Stimulated activated CD4-positive, alpha-beta T cell treated with anti-CD3 and anti-CD28 coated beads, Interleukin-12 subunit alpha, Interleukin-12 subunit beta, amount 100 ng/mL, for 24 hours (primary cell): ENCODE results near the gene MMP17.

ENCODE experiments used
- DNase-seq, 2 experiments: peaks; one replicate each; pipeline ENCODE4 v3.0.0-alpha.2; 2020; ENCODE audit warnings: low read depth in 2 of 2

Gene MMP17

DNA sequence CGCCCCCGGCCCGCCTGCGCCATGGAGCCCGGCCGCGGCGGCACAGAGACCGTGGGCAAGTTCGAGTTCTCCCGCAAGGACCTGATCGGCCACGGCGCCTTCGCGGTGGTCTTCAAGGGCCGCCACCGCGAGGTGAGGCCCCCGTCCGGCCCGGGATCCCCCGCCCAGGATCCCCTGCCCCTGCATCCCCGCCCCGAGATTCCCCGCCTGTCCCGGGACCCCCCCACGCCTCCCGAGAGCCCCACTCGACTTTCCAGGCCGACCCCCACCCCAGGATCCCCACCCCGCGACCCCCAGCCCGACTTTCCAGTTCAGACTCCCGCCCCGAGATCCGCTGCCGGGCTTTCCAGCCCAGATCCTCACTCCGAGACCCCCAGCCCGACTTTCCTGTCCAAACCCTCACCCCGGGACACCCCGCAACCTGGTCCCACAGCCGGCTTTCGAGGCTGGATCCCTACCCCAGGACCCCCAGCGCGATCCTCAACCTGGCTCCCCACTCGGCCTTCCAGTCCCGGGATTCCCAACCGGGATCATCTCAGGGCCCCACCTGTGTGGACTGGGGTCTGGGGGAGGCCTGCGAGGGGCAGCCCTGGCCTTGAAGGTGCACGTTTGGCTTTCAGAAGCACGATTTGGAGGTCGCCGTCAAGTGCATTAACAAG lies 66.9 kb downstream of the MMP17 start:
- no peak for DNase-seq

DNA sequence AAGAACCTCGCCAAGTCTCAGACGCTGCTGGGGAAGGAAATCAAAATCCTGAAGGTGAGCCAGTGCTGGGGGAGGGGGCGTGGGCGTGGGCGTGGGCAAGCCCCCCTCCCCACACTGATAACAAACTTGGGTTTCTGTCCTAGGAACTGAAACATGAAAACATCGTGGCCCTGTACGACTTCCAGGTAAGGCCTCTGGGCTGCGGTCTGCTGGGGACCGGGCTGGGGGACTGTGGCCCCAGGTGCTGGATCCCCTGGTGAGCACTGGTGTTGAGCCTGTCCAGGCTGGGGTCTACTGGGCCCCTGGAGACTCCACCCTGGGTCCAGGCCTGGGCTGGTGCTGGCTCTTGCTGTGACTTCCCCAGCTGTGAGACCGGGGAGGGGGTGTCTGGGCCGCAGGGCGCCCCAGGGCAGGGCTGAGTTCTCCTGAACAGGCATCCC lies 67.5 kb downstream of the MMP17 start:
- no peak for DNase-seq

GRCh38 chr12:131896080-131896810 lies 68.1 kb downstream of the MMP17 start:
- DNase-seq = peak; percentile 31 to 61

DNA sequence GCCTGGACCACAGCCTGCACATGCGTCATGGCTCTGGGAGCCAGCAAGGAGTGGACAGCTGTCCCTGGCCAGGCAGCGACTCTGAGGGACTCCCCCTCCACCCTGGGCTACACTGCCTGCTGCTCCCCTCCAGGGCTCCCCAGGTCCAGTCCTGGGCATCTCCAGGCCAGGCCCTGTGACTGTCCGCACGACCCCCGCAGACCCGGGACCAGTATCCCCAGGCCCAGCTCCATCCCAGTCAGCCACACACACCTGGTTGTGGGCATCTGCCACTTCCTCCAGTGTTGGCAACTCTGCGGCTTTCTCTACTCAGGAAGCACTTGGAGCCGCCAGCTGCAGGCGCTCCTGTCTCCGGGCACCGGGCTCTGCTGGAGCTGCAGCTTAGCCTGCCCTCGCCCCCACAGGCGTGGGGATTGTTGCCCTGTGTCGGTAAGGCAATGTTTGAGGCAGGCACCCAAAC lies 68.6 kb downstream of the MMP17 start:
- no peak for DNase-seq

DNA sequence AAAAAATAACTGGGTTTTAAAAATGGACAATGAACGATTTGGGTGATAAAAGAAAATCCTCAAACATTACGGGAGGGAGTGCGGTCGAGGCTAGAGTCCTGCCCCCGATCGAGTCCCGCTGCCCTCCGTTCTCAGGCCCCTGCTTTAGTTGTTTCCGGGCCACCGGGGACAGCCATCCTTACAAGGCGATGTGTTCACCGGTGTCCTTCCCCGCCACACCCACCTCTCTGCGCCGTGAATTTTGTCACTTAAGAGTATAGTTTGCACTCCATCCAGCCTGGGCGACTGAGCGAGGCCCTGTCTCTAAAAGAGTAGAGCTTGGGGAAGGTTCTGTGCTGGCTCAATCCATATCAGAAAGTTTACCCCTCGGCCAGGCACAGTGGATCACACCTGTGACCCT lies 69.1 kb downstream of the MMP17 start:
- DNase-seq = no peak

- DNase-seq = no peak
These were observed 69.7 kb downstream of the MMP17 start for GRCh38 chr12:131897875-131898274.

DNA sequence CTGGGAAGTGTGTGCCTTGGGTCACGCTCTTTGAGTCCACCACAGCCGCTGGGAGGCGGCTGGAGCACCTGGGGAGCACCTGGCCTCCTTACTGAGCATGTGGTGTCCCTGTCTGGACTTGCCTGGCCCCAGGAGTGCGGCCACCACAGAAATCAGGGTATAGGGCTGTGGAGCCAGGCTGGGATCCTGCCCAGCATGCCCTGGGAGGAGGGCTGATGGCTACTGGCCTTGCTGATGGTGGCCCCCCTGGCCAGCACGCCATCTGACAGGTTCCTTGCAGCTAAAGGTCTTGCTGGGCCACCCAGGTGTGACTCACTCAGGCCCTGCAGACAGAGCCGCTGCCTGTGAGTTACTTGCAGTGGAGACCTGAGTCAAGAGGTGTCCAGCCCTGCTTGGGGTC lies 72.2 kb downstream of the MMP17 start:
- no peak for DNase-seq
